Chondrocyte (in vitro differentiated cells): ENCODE data around the gene RBMX. TPM values are rescaled to one million over a fixed set of nuclear protein-coding genes. Genes with fewer than 3 reads are reported as not detected.

ENCODE experiments used
- DNase-seq: peaks from one replicate; pipeline ENCODE4 v3.0.0; 2021; ENCODE audit warnings: mixed read lengths, low spot score
- H3K27ac Mint-ChIP-seq: one replicate; pipeline ENCODE4 v1.8.0; 2021; ENCODE audit warnings: mild to moderate bottlenecking, moderate library complexity, mixed read lengths; ENCODE audit not compliant: unreplicated experiment
- H3K27me3 Mint-ChIP-seq: 2 replicates; pipeline ENCODE4 v1.8.0; 2021; ENCODE audit warnings: low read depth, mixed read lengths
- H3K36me3 Mint-ChIP-seq: 2 replicates; pipeline ENCODE4 v1.8.0; 2021; ENCODE audit warnings: low read depth, mixed read lengths
- H3K4me1 Mint-ChIP-seq: 2 replicates; pipeline ENCODE4 v1.8.0; 2021; ENCODE audit warnings: low read depth, mild to moderate bottlenecking, mixed read lengths
- H3K4me3 Mint-ChIP-seq: one replicate; pipeline ENCODE4 v1.8.0; 2021; ENCODE audit warnings: mild to moderate bottlenecking, moderate library complexity, mixed read lengths; ENCODE audit not compliant: unreplicated experiment
- H3K9me3 Mint-ChIP-seq: 2 replicates; pipeline ENCODE4 v1.8.0; 2021; ENCODE audit warnings: low read depth, mixed read lengths
- CTCF ChIP-seq: fragments of 200-600 bp; sonication (generic); IDR thresholded peaks from 2 replicates; pipeline ENCODE4 v1.5.0; 2021; ENCODE audit warnings: antibody characterized with exemption, mild to moderate bottlenecking, moderate library complexity
- total RNA-seq: library from RNA; stranded (reverse); gene quantifications from 3 replicates; pipeline ENCODE4 v1.2.1, GENCODE V29; 2021

RBMX gene
- total RNA-seq, 1 donor from 2014 or later, result 111 TPM

DNA sequence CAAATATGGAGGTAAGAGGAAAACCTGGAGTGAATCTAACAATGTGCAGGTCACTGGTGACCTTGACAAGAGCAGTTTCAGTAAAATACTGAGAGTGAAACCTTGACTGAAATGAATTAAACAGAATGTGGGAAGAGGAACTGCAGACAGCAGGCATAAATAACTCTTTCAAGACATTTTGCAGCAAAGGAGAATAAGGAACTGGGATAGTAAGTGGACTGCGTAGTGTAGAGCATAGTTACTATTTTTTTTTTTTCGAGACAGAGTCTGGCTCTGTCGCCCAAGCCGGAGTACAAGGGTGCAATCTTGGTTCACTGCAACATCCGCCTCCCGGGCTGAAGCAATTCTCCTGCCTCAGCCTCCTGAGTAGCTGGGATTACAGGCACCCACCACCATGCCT is 24.0 kb downstream of the RBMX start:
- TF ChIP-seq CTCF, result no peak

GRCh38 chrX:136856050-136856449 is 24.5 kb downstream of the RBMX start:
- peaks cover 10% of the 10 kb centered on the region for H3K36me3 Mint-ChIP-seq
- no peak overlapping the region for H3K27ac Mint-ChIP-seq
- H3K4me3 Mint-ChIP-seq, result no peak overlapping the region
- no peak for TF ChIP-seq CTCF
- H3K27me3 Mint-ChIP-seq, result no peaks in the 10 kb centered on the region
- H3K4me1 Mint-ChIP-seq, result no peaks in the 10 kb centered on the region
- DNase-seq, result no peak
- peaks cover 16% of the 10 kb centered on the region for H3K9me3 Mint-ChIP-seq

More for the DNA sequence above, 24.0 kb downstream of the RBMX start:
- DNase-seq, result peak; percentile 27
- H3K4me3 Mint-ChIP-seq, result no peak overlapping the region
- H3K27me3 Mint-ChIP-seq, result no peaks in the 10 kb centered on the region
- H3K27ac Mint-ChIP-seq, result no peak overlapping the region
- peaks cover 17% of the 10 kb centered on the region for H3K9me3 Mint-ChIP-seq
- H3K36me3 Mint-ChIP-seq, result peaks cover 12% of the 10 kb centered on the region
- no peaks in the 10 kb centered on the region for H3K4me1 Mint-ChIP-seq

GRCh38 chrX:136851526-136851925 is 29.0 kb downstream of the RBMX start:
- no peak for DNase-seq
- H3K27me3 Mint-ChIP-seq, result no peaks in the 10 kb centered on the region
- no peak overlapping the region for H3K27ac Mint-ChIP-seq
- no peaks in the 10 kb centered on the region for H3K4me1 Mint-ChIP-seq
- H3K9me3 Mint-ChIP-seq, result peaks cover 11% of the 10 kb centered on the region
- H3K4me3 Mint-ChIP-seq, result no peak overlapping the region
- H3K36me3 Mint-ChIP-seq, result peaks cover 14% of the 10 kb centered on the region
- TF ChIP-seq CTCF, result no peak

DNA sequence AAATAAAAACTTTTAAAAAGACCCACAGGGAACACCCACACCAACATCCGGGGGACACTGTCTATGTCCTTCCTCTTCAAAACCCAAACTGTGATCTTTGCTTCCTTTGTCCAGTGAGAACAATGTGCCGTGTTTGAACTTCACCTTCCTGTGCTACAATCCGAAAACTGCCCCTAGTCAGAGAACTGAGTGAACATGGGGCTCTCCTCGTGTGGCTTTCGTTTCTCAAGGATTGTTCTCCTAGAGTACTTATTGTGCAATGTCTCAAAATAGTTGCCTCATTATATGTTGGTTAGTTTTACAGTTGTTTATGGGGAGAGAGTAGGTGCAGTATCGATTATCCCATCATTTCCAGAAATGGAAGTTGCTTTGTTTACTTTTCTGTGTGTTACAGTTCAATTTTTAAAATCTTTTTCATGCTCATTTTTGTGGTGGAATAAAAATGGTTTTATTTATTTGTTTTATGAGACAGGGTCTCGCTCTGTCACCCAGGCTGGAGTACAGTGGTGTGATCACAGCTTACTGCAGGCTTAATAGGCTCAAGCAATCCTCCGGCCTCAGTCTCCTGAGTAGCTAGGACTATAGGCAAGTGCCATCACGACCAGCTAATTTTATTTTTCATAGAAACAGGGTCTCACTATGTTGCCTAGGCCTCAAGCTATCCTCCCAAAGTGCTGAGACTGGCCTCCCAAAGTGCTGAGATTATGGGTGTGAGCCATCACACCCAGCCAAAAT is 29.9 kb downstream of the RBMX start:
- TF ChIP-seq CTCF, result no peak
- Mint-ChIP-seq H3K4me3 (no peak overlapping the region), H3K4me1 (no peaks in the 10 kb centered on the region), H3K9me3 (peaks cover 14% of the 10 kb centered on the region), H3K36me3 (peaks cover 18% of the 10 kb centered on the region), H3K27ac (no peak overlapping the region), H3K27me3 (no peaks in the 10 kb centered on the region)
- no peak for DNase-seq

GRCh38 chrX:136849395-136849794 is 31.1 kb downstream of the RBMX start:
- H3K36me3 Mint-ChIP-seq, result peaks cover 19% of the 10 kb centered on the region
- H3K9me3 Mint-ChIP-seq, result peaks cover 14% of the 10 kb centered on the region

More at GRCh38 chrX:136849395-136849794, 31.1 kb downstream of the RBMX start:
- DNase-seq, result no peak
- Mint-ChIP-seq H3K27me3 (no peaks in the 10 kb centered on the region), H3K4me1 (no peaks in the 10 kb centered on the region), H3K4me3 (no peak overlapping the region), H3K27ac (no peak overlapping the region)
- TF ChIP-seq CTCF, result no peak
